ENCODE data around the gene DMPK.

DNA sequence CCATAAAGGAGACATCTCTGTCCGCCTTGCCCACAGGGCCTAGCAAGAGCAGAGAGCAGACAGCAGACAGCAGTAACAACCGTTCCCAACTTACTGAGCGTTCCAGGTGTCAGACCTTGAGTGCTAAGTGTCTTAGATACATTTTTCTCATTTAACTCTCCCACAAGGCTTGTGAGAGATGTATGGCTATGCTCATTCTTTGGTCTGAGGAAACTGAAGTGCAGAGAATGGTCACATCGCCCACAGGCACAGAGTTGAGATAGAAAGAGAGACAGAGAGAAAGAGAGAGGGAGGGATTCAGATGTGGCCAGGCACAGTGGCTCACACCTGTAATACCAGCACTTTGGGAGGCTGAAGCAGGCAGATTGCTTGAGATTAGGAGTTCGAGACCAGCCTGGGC is 34.8 kb downstream of the DMPK start:
- no peak for TF ChIP-seq LARP7 (IDR thresholded peaks at IDR 0.05)
- no peak for TF ChIP-seq L3MBTL2 (IDR thresholded peaks at IDR 0.05)
- no peak for TF ChIP-seq PPARD (CRISPR knock-in tag; IDR thresholded peaks at IDR 0.05)

Data from K562 (cell line).